ENCODE measurements around the gene TAF1C. TPM values are rescaled to one million over a fixed set of nuclear protein-coding genes. Genes with fewer than 3 reads are reported as not detected.

TAF1C gene
- total and polyA plus RNA-seq, 10 of the 15 experiments (the other 5 are each of a cell fraction or from before 2014, with no cell fraction given): 0.98 to 40.1 (median 15.4) TPM

DNA sequence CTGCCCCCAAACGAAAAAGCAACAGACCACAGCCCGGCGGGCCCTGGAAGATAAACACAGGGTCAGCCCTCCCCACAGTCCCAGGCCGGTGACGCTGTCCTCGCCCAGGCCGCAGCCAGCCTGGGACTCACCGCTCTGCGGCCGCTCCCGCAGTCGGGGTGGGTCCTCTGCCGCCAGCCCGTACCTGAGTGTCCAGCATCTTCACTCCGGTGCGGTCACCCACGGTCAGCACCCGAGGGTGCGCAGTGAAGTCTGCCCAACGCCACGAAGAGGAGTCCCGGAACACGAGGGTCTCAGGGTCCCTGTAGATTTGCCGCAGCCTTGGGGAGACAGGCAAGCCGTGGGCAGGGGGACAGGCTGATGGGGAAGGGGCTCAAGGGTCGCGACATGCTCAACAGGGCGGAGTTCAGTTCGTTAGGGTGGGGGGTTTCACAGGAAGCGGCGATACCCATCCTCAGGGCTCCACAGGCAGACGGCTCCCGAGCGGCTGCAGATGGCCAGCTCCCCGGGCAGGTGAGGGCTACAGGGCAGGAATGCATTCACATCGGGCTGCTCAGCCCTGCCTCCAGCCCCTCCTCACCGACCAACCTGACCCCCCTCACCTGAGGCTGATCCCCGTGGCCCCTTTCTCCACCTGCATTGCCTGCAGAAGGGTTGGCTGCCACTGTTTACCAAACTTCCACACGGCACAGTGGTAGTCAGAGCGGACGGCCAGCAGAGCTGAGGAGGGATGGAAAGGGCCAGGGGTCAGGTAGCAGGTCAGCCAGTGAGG, 5.5 kb downstream of the TAF1C start (continued):
- TF ChIP-seq ZBTB33 (IDR thresholded peaks at IDR 0.05) (no peak), MEF2A (IDR thresholded peaks at IDR 0.05; ENCODE audit: insufficient read depth, low read depth, low read length) (no peak), JUNB (IDR thresholded peaks at IDR 0.05) (no peak), NR2C2 (IDR thresholded peaks at IDR 0.05; ENCODE audit: borderline replicate concordance, control insufficient read depth, insufficient read length, low read depth) (no peak), GABPA (IDR thresholded peaks at IDR 0.05; ENCODE audit: low read depth) (no peak), ESRRA (IDR thresholded peaks at IDR 0.05; ENCODE audit: low read length) (no peak), NFYA (IDR thresholded peaks at IDR 0.05; ENCODE audit: borderline replicate concordance, low read depth, low read length) (no peak)

GRCh38 chr16:84180519-84181140, 6.2 kb downstream of the TAF1C start:
- WGBS (ENCODE audit: insufficient coverage, insufficient replicate concordance, low lambda C conversion rate, missing lambda C conversion rate): 88% methylated on average over 21 of the region's 21 CpGs
- Histone ChIP-seq H3K4me2 (ENCODE audit: control insufficient read depth, insufficient read depth) (no peak overlapping the region), H4K20me1 (ENCODE audit: control insufficient read depth, insufficient read depth) (no peaks in the 10 kb centered on the region), H3K9me3 (replicated peaks; ENCODE audit: control insufficient read depth, insufficient read depth, low read length) (no peaks in the 10 kb centered on the region), H3K4me1 (ENCODE audit: control insufficient read depth, insufficient read depth, low read length) (peaks cover 8% of the 10 kb centered on the region), H3K36me3 (ENCODE audit: control insufficient read depth in 2 of 2, insufficient read depth in 2 of 2, low read length in 1 of 2) (peaks cover 5 to 23% of the 10 kb centered on the region in 2 experiments; a peak in 3 of 4 replicates), H3K9ac (ENCODE audit: control insufficient read depth, insufficient read depth, low read length) (no peak overlapping the region), H2AFZ (ENCODE audit: control insufficient read depth, low read depth, low read length) (no peak overlapping the region), H3K27me3 (replicated peaks in 1 of 2; ENCODE audit: control insufficient read depth in 2 of 2, insufficient read depth in 2 of 2, low read length in 1 of 2) (no peaks in the 10 kb centered on the region), H3K79me2 (ENCODE audit: control insufficient read depth, insufficient read depth, low read length) (peaks cover 5% of the 10 kb centered on the region), H3K4me3 (no peak overlapping the region), H3K27ac (ENCODE audit: control insufficient read depth, insufficient read depth) (no peak overlapping the region)
- BruUV-seq (replicated peaks): no TSS peak
- intact Hi-C loops (cut with micrococcal nuclease; ENCODE audit: unreplicated experiment) (no loop called here), in situ Hi-C loops (cut with MboI) (loop anchor here (5.0 kb wide), 1 partner anchor 223 kb away; no protein-coding TSS in a partner anchor)
- ChIA-PET POLR2A (interaction anchor here (0.6 kb wide), 1 partner anchor 183 kb away, joined by 3 read pairs; no protein-coding TSS in a partner anchor), RAD21 (ENCODE audit: unreplicated experiment) (no interaction called here), CTCF (interaction anchor here (1.5 kb wide), 1 partner anchor 91 kb away, joined by 3 read pairs; no protein-coding TSS in a partner anchor), SMC1A (ENCODE audit: uncharacterized antibody, unreplicated experiment) (no interaction called here)
- ATAC-seq: no peak
- no peak for DNase-seq (ENCODE audit: low read depth, low spot score)
- no peak for FAIRE-seq
- TF ChIP-seq SMC3 (IDR thresholded peaks at IDR 0.05; ENCODE audit: borderline replicate concordance, low read length): no peak
- no peak for TF ChIP-seq KLF5 (IDR thresholded peaks at IDR 0.05; ENCODE audit: partially characterized antibody)
- no peak for TF ChIP-seq GATAD2B (conservative IDR thresholded peaks at IDR 0.05; ENCODE audit: low read depth)
- TF ChIP-seq, protein P1, sequence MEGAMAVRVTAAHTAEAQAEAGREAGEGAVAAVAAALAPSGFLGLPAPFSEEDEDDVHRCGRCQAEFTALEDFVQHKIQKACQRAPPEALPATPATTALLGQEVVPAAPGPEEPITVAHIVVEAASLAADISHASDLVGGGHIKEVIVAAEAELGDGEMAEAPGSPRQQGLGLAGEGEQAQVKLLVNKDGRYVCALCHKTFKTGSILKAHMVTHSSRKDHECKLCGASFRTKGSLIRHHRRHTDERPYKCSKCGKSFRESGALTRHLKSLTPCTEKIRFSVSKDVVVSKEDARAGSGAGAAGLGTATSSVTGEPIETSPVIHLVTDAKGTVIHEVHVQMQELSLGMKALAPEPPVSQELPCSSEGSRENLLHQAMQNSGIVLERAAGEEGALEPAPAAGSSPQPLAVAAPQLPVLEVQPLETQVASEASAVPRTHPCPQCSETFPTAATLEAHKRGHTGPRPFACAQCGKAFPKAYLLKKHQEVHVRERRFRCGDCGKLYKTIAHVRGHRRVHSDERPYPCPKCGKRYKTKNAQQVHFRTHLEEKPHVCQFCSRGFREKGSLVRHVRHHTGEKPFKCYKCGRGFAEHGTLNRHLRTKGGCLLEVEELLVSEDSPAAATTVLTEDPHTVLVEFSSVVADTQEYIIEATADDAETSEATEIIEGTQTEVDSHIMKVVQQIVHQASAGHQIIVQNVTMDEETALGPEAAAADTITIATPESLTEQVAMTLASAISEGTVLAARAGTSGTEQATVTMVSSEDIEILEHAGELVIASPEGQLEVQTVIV (IDR thresholded peaks at IDR 0.05; ENCODE audit: borderline replicate concordance, partially characterized antibody): no peak
- TF ChIP-seq NR2C1 (IDR thresholded peaks at IDR 0.05): no peak
- TF ChIP-seq, protein P2, sequence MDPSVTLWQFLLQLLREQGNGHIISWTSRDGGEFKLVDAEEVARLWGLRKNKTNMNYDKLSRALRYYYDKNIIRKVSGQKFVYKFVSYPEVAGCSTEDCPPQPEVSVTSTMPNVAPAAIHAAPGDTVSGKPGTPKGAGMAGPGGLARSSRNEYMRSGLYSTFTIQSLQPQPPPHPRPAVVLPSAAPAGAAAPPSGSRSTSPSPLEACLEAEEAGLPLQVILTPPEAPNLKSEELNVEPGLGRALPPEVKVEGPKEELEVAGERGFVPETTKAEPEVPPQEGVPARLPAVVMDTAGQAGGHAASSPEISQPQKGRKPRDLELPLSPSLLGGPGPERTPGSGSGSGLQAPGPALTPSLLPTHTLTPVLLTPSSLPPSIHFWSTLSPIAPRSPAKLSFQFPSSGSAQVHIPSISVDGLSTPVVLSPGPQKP (IDR thresholded peaks at IDR 0.05; ENCODE audit: low read depth, low read length): no peak
- no peak for TF ChIP-seq ATF2 (IDR thresholded peaks at IDR 0.05; ENCODE audit: low read length)
- no peak for TF ChIP-seq ZNF24 (IDR thresholded peaks at IDR 0.05)
